CD4-positive, alpha-beta T cell (primary cell): Measurements from ENCODE around the gene AOAH. TPM values are rescaled to one million over a fixed set of nuclear protein-coding genes. Genes with fewer than 3 reads are reported as not detected.

Experiments used
- ATAC-seq: fragments of 200-7000 bp; cut with Tn5 transposase; one replicate; pipeline ENCODE4 v1.10.0; 2022; ENCODE audit warnings: mild to moderate bottlenecking; ENCODE audit not compliant: poor library complexity
- CTCF ChIA-PET: fragments of 350-600 bp; sonication (Branson Sonifier 250); formaldehyde crosslinking; loops from one replicate; lab custom pipeline; 2021; ENCODE audit warnings: antibody characterized with exemption, inconsistent platforms; lab: Charles Lee
- POLR2A ChIA-PET: fragments of 350-600 bp; sonication (Branson Sonifier 250); formaldehyde crosslinking; loops from one replicate; lab custom pipeline; 2021; ENCODE audit warnings: antibody characterized with exemption, inconsistent platforms; lab: Charles Lee
- DNase-seq, 14 experiments: peaks; one replicate each; pipeline ENCODE4 v3.0.0-alpha.2; 2013 to 2020; ENCODE audit warnings: mixed read lengths in 2 of 14
- H3K27ac ChIP-seq, 2 donors: one replicate each; pipeline versions ENCODE4 v1.5.1 to v1.7.0; 2013; ENCODE audit warnings: low read length in 2 of 2, low read depth in 1 of 2, mild to moderate bottlenecking in 1 of 2
- H3K27me3 ChIP-seq, 2 experiments: 1 replicate in 1 of 2; 2 replicates in 1 of 2; pipeline versions ENCODE4 v1.6.1 to v1.7.0; 2013; ENCODE audit warnings: low read length in 2 of 2, control low read depth in 1 of 2, mild to moderate bottlenecking in 1 of 2, moderate library complexity in 1 of 2; ENCODE audit not compliant: insufficient read depth in 2 of 2, control insufficient read depth in 1 of 2
- H3K36me3 ChIP-seq: one replicate; pipeline ENCODE4 v1.6.1; 2013; ENCODE audit warnings: low read length, control low read depth; ENCODE audit not compliant: insufficient read depth
- H3K4me1 ChIP-seq: one replicate; pipeline ENCODE4 v1.6.1; 2013; ENCODE audit warnings: low read length, control low read depth; ENCODE audit not compliant: insufficient read depth
- H3K4me3 ChIP-seq: one replicate; pipeline ENCODE4 v1.5.1; 2013; ENCODE audit warnings: mild to moderate bottlenecking, low read length, moderate library complexity
- H3K9me3 ChIP-seq, 2 experiments: 1 replicate in 1 of 2; 2 replicates in 1 of 2; pipeline versions ENCODE4 v1.6.1 to v1.7.0; 2013; ENCODE audit warnings: low read length in 2 of 2, mild to moderate bottlenecking in 2 of 2, control low read depth in 1 of 2, moderate library complexity in 1 of 2; ENCODE audit not compliant: control insufficient read depth in 1 of 2, insufficient read depth in 1 of 2
- H3K27ac Mint-ChIP-seq: one replicate; pipeline ENCODE4 v1.8.0; 2020; ENCODE audit warnings: mixed read lengths
- H3K27me3 Mint-ChIP-seq: one replicate; pipeline ENCODE4 v1.8.0; 2021; ENCODE audit warnings: mixed read lengths
- H3K36me3 Mint-ChIP-seq: one replicate; pipeline ENCODE4 v1.8.0; 2021; ENCODE audit warnings: low read depth, mixed read lengths
- H3K4me1 Mint-ChIP-seq: one replicate; pipeline ENCODE4 v1.8.0; 2021; ENCODE audit warnings: low read depth, mixed read lengths
- H3K4me3 Mint-ChIP-seq: one replicate; pipeline ENCODE4 v1.8.0; 2020; ENCODE audit warnings: mild to moderate bottlenecking, mixed read lengths
- H3K9me3 Mint-ChIP-seq: one replicate; pipeline ENCODE4 v1.8.0; 2020; ENCODE audit warnings: mixed read lengths
- intact Hi-C, 2 experiments: fragments of 100-400 bp; cut with DNase I in 1 of 2; cut with micrococcal nuclease in 1 of 2; formaldehyde crosslinking; loops; one replicate each; pipeline versions ENCODE4 v1.15.1 to v1.9.0; 2023 to 2025; cut with DNase I, micrococcal nuclease
- total RNA-seq, 174 experiments: library from RNA in 2 of 174; stranded (reverse) in 2 of 174; gene quantifications; one replicate each; pipeline ENCODE4 v1.2.3 and lab custom pipeline; 2021 to 2026
- TF ChIP-seq, protein P1 (sequence below): fragments of 200-600 bp; IDR thresholded peaks from one replicate; pipeline ENCODE4 v1.8.0; 2022; ENCODE audit warnings: antibody characterized with exemption, mild to moderate bottlenecking

The AOAH gene
- total RNA-seq, 2 experiments from 2014 or later, result 27.5 to 30.3 TPM

DNA sequence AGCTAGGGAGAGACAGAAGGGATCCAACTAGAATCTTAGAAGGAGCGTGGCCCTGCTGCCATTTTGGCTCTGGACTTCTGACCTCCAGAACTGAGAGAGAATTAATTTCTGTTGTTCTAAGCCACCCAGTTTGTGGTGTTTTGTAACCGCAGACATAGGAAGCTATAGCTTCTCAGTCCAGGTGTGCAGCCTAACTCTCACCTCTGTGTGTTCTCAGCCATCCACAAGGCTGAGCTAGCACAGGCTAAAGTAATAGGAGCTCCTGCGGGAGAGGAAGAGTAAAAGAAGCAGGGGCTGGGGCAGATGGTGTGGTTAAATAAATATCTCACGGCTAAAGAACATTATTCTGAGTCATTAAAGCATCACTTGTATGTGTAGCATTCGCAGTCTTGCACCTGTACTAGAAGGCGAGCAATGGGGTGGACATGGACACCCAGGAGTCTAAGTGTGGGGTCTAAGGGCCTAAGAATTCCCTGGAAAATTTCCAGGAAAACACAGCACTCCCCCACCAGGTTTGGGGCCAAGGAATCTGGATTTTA lies 94.1 kb downstream of the AOAH start:
- H3K27me3 ChIP-seq, result no peaks in the 10 kb centered on the region
- no peak for DNase-seq
- intact Hi-C loops, result loop anchor here in 1 of 2 experiments (10.0 kb wide), 1 partner anchor 455 kb away; no protein-coding TSS in a partner anchor
- H3K27ac Mint-ChIP-seq, result no peak overlapping the region
- TF ChIP-seq, protein P1, sequence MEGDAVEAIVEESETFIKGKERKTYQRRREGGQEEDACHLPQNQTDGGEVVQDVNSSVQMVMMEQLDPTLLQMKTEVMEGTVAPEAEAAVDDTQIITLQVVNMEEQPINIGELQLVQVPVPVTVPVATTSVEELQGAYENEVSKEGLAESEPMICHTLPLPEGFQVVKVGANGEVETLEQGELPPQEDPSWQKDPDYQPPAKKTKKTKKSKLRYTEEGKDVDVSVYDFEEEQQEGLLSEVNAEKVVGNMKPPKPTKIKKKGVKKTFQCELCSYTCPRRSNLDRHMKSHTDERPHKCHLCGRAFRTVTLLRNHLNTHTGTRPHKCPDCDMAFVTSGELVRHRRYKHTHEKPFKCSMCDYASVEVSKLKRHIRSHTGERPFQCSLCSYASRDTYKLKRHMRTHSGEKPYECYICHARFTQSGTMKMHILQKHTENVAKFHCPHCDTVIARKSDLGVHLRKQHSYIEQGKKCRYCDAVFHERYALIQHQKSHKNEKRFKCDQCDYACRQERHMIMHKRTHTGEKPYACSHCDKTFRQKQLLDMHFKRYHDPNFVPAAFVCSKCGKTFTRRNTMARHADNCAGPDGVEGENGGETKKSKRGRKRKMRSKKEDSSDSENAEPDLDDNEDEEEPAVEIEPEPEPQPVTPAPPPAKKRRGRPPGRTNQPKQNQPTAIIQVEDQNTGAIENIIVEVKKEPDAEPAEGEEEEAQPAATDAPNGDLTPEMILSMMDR, result no peak
- ATAC-seq, result no peak
- ChIA-PET POLR2A (interaction anchor here (2.0 to 2.5 kb wide), 2 partner anchors 9 to 48 kb away, joined by 5 to 12 read pairs; no protein-coding TSS in a partner anchor), CTCF (no interaction called here)
- no peaks in the 10 kb centered on the region for H3K9me3 ChIP-seq
- peaks cover 14% of the 10 kb centered on the region for H3K36me3 ChIP-seq
- no peaks in the 10 kb centered on the region for H3K27me3 Mint-ChIP-seq
- H3K9me3 Mint-ChIP-seq, result no peaks in the 10 kb centered on the region
- H3K27ac ChIP-seq, result no peak overlapping the region
- H3K4me3 ChIP-seq, result no peak overlapping the region
- H3K36me3 Mint-ChIP-seq, result peaks cover 72% of the 10 kb centered on the region
- no peaks in the 10 kb centered on the region for H3K4me1 ChIP-seq
- peaks cover 15% of the 10 kb centered on the region for H3K4me1 Mint-ChIP-seq
- no peak overlapping the region for H3K4me3 Mint-ChIP-seq

DNA sequence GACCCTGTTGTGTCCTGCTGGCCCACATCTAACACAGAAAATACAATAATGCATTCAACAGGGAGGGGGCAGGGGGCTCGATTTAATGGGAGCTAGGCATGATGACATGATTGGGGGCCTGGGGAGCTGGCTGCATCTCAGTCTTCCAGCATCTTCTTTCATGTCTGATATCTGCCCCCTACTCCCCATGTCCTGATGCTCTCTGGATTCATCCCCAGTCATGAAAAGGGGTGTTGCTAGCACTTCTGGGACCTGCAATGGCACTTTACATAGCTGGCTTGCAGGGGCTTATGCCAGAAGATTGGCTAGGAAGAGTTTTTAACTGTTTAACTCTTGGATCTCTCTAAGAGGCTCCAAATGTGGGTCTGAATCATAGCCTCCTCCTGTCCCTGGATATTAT lies 94.9 kb downstream of the AOAH start:
- DNase-seq (no peak), ATAC-seq (no peak)
- Mint-ChIP-seq H3K27ac (no peak overlapping the region), H3K4me3 (no peak overlapping the region), H3K36me3 (peaks cover 72% of the 10 kb centered on the region), H3K4me1 (peaks cover 18% of the 10 kb centered on the region), H3K9me3 (no peaks in the 10 kb centered on the region), H3K27me3 (no peaks in the 10 kb centered on the region)
- peaks cover 10% of the 10 kb centered on the region for H3K36me3 ChIP-seq
- ChIA-PET CTCF (no interaction called here), POLR2A (interaction anchor here (2.0 to 2.5 kb wide), 2 partner anchors 10 to 49 kb away, joined by 5 to 12 read pairs; no protein-coding TSS in a partner anchor)
- no peaks in the 10 kb centered on the region for H3K4me1 ChIP-seq
- H3K27ac ChIP-seq, result no peak overlapping the region
- intact Hi-C loops, result no loop called here
- no peaks in the 10 kb centered on the region for H3K27me3 ChIP-seq
- H3K9me3 ChIP-seq, result no peaks in the 10 kb centered on the region
- TF ChIP-seq, protein P1, result no peak
- no peak overlapping the region for H3K4me3 ChIP-seq

DNA sequence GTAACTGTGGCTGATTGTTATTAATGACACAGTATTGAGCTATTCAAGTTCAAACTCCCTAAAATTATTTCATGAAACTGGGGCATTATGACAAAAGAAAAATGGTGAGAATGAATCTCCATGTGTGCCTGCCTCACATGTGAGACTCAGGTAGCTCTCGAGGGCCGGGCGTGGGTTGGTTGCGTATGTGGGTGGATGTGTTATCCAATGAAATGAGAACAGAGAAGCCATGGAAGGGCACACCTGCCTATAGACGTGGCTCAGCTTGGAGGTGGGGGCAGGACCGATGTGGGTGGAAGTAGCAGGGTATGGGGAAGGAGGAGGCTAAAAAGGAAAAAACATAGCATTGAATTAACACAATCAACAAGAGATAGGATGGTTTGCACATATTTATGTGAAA lies 96.5 kb downstream of the AOAH start:
- no peak overlapping the region for H3K4me3 ChIP-seq
- Mint-ChIP-seq H3K27me3 (no peaks in the 10 kb centered on the region), H3K4me1 (peaks cover 26% of the 10 kb centered on the region), H3K9me3 (no peaks in the 10 kb centered on the region), H3K36me3 (peaks cover 81% of the 10 kb centered on the region), H3K4me3 (no peak overlapping the region), H3K27ac (no peak overlapping the region)
- CTCF ChIA-PET, result no interaction called here
- no peaks in the 10 kb centered on the region for H3K27me3 ChIP-seq
- no peak for DNase-seq
- no peak overlapping the region for H3K27ac ChIP-seq
- H3K9me3 ChIP-seq, result no peaks in the 10 kb centered on the region
- intact Hi-C loops, result no loop called here
- TF ChIP-seq, protein P1, result no peak
- no peak for ATAC-seq
- H3K4me1 ChIP-seq, result no peaks in the 10 kb centered on the region
- POLR2A ChIA-PET, result interaction anchor here (0.8 to 1.7 kb wide), 3 partner anchors 9 to 12 kb away, joined by 3 to 7 read pairs (median 5); no protein-coding TSS in a partner anchor
- H3K36me3 ChIP-seq, result peaks cover 6% of the 10 kb centered on the region
